Astrocyte of the cerebellum (primary cell): ENCODE results near the gene HS3ST3B1.

Experiments
- DNase-seq: peaks from one replicate; pipeline ENCODE4 v3.0.0-alpha.2; 2011; ENCODE audit warnings: low read depth
- H3K4me3 ChIP-seq: 2 replicates; pipeline ENCODE4 v1.5.1; 2011; ENCODE audit warnings: mild to moderate bottlenecking, low read depth, low read length, moderate library complexity
- CTCF ChIP-seq: IDR thresholded peaks from 2 replicates; pipeline ENCODE4 v1.5.1; 2012; ENCODE audit warnings: low read length, low read depth, moderate library complexity, mild to moderate bottlenecking; ENCODE audit errors: missing control alignments
- in situ Hi-C: cut with HindIII; loops from 2 replicates; pipeline ENCODE4 v1.10.0; 2017; ENCODE audit warnings: low sequenced_read_pairs

Gene HS3ST3B1

GRCh38 chr17:14311186-14311705 is 10.4 kb downstream of the HS3ST3B1 start:
- H3K4me3 ChIP-seq = no peak overlapping the region
- DNase-seq = no peak
- in situ Hi-C loops = no loop called here
- TF ChIP-seq CTCF = no peak

GRCh38 chr17:14311981-14312380 is 11.1 kb downstream of the HS3ST3B1 start:
- in situ Hi-C loops = no loop called here

GRCh38 chr17:14312522-14312921 is 11.6 kb downstream of the HS3ST3B1 start:
- in situ Hi-C loops = no loop called here
- H3K4me3 ChIP-seq = no peak overlapping the region
- no peak for TF ChIP-seq CTCF
- no peak for DNase-seq

More at GRCh38 chr17:14311981-14312380, 11.1 kb downstream of the HS3ST3B1 start:
- no peak overlapping the region for H3K4me3 ChIP-seq
- no peak for TF ChIP-seq CTCF
- no peak for DNase-seq

- H3K4me3 ChIP-seq = no peak overlapping the region
- no peak for DNase-seq
- in situ Hi-C loops = loop anchor here (5.0 kb wide), 1 partner anchor 91 kb away; no protein-coding TSS in a partner anchor
- TF ChIP-seq CTCF = no peak
Measured at GRCh38 chr17:14316126-14316832, 15.4 kb downstream of the HS3ST3B1 start.

GRCh38 chr17:14317383-14317782 is 16.5 kb downstream of the HS3ST3B1 start:
- no peak for DNase-seq
- in situ Hi-C loops = loop anchor here (5.0 kb wide), 1 partner anchor 90 kb away; no protein-coding TSS in a partner anchor
- H3K4me3 ChIP-seq = no peak overlapping the region
- no peak for TF ChIP-seq CTCF

- in situ Hi-C loops = loop anchor here (5.0 kb wide), 1 partner anchor 89 kb away; no protein-coding TSS in a partner anchor
- H3K4me3 ChIP-seq = no peak overlapping the region
- DNase-seq = no peak
- no peak for TF ChIP-seq CTCF
Measured at GRCh38 chr17:14318109-14318917, 17.4 kb downstream of the HS3ST3B1 start.
